Activated naive CD4-positive, alpha-beta T cell (primary cell): ENCODE results near the gene CPEB2.

Experiments used
- DNase-seq, 4 experiments: peaks; one replicate each; lab custom pipeline; 2025; lab: John Stamatoyannopoulos, UW

CPEB2 gene

DNA sequence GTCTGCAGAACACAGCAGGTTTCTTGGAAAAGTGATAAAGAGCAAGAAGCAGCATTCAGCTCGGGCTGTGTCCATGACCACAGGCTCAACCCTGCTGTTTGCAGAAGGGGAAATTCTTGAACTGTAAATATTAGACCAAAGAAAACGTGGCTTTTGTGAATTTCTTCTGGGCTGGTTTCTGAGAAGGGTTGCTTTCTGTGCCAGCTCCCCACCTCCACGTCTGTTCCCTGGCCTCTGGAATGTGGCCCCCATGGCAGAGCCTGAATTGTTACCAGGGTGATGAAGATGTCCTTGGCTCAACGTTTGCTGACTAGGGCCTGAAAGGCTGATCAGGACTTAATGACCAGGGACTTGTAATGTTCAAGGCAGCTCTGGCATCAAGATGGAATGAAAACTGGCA is 116.0 kb downstream of the CPEB2 start:
- no peak for DNase-seq
